Stimulated activated CD4-positive, alpha-beta T cell treated with anti-CD3 and anti-CD28 coated beads, Interleukin-2, amount 100 ng/mL, for 24 hours (primary cell): ENCODE data around the gene RABL2B.

Source experiments
- DNase-seq, 2 donors: peaks; one replicate each; pipeline ENCODE4 v3.0.0-alpha.2; 2020

The RABL2B gene

GRCh38 chr22:50722048-50722701 lies 61.3 kb downstream of the RABL2B start:
- DNase-seq: no peak

DNA sequence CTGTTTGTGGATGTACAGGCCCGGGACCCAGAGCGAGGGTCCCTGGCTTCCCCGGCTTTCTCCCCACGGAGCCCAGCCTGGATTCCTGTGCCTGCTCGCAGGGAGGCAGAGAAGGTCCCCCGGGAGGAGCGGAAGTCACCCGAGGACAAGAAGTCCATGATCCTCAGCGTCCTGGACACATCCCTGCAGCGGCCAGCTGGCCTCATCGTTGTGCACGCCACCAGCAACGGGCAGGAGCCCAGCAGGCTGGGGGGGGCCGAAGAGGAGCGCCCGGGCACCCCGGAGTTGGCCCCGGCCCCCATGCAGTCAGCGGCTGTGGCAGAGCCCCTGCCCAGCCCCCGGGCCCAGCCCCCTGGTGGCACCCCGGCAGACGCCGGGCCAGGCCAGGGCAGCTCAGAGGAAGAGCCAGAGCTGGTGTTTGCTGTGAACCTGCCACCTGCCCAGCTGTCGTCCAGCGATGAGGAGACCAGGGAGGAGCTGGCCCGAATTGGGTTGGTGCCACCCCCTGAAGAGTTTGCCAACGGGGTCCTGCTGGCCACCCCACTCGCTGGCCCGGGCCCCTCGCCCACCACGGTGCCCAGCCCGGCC lies 62.1 kb downstream of the RABL2B start:
- no peak for DNase-seq

DNA sequence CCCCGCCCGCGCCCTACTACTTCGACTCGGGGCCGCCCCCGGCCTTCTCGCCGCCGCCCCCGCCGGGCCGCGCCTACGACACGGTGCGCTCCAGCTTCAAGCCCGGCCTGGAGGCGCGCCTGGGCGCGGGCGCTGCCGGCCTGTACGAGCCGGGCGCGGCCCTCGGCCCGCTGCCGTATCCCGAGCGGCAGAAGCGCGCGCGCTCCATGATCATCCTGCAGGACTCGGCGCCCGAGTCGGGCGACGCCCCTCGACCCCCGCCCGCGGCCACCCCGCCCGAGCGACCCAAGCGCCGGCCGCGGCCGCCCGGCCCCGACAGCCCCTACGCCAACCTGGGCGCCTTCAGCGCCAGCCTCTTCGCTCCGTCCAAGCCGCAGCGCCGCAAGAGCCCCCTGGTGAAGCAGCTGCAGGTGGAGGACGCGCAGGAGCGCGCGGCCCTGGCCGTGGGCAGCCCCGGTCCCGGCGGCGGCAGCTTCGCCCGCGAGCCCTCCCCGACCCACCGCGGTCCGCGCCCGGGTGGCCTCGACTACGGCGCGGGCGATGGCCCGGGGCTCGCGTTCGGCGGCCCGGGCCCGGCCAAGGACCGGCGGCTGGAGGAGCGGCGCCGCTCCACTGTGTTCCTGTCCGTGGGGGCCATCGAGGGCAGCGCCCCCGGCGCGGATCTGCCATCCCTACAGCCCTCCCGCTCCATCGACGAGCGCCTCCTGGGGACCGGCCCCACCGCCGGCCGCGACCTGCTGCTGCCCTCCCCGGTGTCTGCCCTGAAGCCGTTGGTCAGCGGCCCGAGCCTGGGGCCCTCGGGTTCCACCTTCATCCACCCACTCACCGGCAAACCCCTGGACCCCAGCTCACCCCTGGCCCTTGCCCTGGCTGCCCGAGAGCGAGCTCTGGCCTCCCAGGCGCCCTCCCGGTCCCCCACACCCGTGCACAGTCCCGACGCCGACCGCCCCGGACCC lies 62.9 kb downstream of the RABL2B start:
- DNase-seq: no peak

DNA sequence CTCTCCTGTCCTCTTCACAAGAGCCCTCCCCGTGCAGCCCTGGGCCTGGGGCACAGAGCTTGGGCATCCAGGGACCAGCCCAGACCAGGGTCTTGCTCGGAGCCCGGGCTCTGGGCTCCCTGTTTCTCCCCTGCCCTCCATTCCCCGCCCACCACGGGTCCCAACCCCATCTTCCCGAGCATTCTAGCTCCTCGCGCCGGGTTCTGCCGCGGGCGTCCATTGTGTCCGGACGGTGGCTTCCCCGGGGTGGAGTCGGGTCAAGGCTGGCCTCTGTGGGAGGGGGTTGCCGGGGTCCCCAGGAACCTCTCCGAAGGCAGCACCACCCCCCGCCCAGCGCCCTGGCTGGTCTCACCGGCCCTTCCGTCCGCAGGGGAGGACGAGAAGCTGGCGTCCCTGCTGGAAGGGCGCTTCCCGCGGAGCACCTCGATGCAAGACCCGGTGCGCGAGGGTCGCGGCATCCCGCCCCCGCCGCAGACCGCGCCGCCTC lies 63.6 kb downstream of the RABL2B start:
- no peak for DNase-seq

DNA sequence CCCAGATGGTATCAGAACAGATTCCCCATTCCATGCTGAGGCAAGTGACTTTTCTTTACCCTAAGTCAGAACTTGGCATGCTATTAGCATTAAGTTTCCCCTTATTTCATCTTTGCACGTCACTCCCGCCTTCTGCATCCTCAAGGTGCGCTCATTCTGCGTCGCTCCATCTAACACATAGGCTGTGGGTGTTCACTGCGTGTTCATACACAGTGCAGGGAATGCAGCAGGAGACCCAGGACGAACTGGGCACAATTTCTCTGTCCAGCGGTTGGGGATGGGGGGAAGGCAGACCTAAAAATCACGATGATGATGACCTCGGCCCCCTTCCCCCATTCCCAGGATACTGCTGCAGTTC lies 65.1 kb downstream of the RABL2B start:
- no peak for DNase-seq

- DNase-seq: no peak
These were observed 65.6 kb downstream of the RABL2B start for GRCh38 chr22:50717709-50718351.
